PC-3 (cell line): ENCODE measurements around the gene ZNF680. TPM values are rescaled to one million over a fixed set of nuclear protein-coding genes. Genes with fewer than 3 reads are reported as not detected.
A peak's percentile ranks its signal among the peaks of the same experiment; 100 is the strongest.

ENCODE experiments used
- ATAC-seq: fragments of 200-7000 bp; cut with Tn5 transposase; 2 replicates; pipeline ENCODE4 v1.9.1; 2020; ENCODE audit warnings: mild to moderate bottlenecking, moderate library complexity
- Bru-seq: library from RNA; stranded (reverse); fragments of 400-500 nt; gene quantifications from one replicate; lab custom pipeline; 2021; lab: Mats Ljungman, UMichigan
- BruChase-seq, 2 experiments: library from RNA; stranded (reverse); fragments of 400-500 nt; gene quantifications; one replicate each; lab custom pipeline; 2021; lab: Mats Ljungman, UMichigan
- BruUV-seq: library from RNA; stranded (reverse); fragments of 400-500 nt; replicated peaks from 2 replicates; lab custom pipeline; 2021; lab: Mats Ljungman, UMichigan
- CTCF ChIA-PET: fragments of 300-600 bp; sonication (Branson Sonifier 250); formaldehyde crosslinking; loops from one replicate; lab custom pipeline; 2022; ENCODE audit warnings: antibody characterized with exemption; lab: Charles Lee
- POLR2A ChIA-PET: fragments of 300-600 bp; sonication (Branson Sonifier 250); formaldehyde crosslinking; loops from one replicate; lab custom pipeline; 2022; ENCODE audit warnings: antibody characterized with exemption; ENCODE audit not compliant: unreplicated experiment; lab: Charles Lee
- DNase-seq: peaks from one replicate; pipeline ENCODE4 v3.0.0-alpha.2; 2015
- H2AFZ ChIP-seq: fragments of 300-600 bp; sonication (generic); 2 replicates; pipeline ENCODE4 v1.6.0; 2016; ENCODE audit warnings: antibody characterized with exemption, low read length
- H3F3A ChIP-seq: fragments of 300-600 bp; sonication (generic); one replicate; pipeline ENCODE4 v1.6.0; 2017; ENCODE audit warnings: antibody characterized with exemption, low read length, control low read depth, mild to moderate bottlenecking; ENCODE audit not compliant: unreplicated experiment
- H3K27ac ChIP-seq: fragments of 300-600 bp; sonication (generic); 2 replicates; pipeline ENCODE4 v1.5.1; 2016; ENCODE audit warnings: mild to moderate bottlenecking, low read length
- H3K27me3 ChIP-seq: fragments of 300-600 bp; sonication (generic); 2 replicates; pipeline ENCODE4 v1.6.1; 2016; ENCODE audit warnings: low read length, mixed read lengths
- H3K36me3 ChIP-seq: fragments of 300-600 bp; sonication (generic); 2 replicates; pipeline ENCODE4 v1.6.1; 2016; ENCODE audit warnings: low read depth, mixed run types, low read length, mixed read lengths
- H3K4me1 ChIP-seq: fragments of 300-600 bp; sonication (generic); 2 replicates; pipeline ENCODE4 v1.5.1; 2016; ENCODE audit warnings: low read length; ENCODE audit not compliant: insufficient read depth
- H3K4me2 ChIP-seq: fragments of 300-600 bp; sonication (generic); 2 replicates; pipeline ENCODE4 v1.6.0; 2016; ENCODE audit warnings: low read length
- H3K4me3 ChIP-seq: fragments of 300-600 bp; sonication (generic); 2 replicates; pipeline ENCODE4 v1.5.1; 2016; ENCODE audit warnings: mild to moderate bottlenecking, low read length, mixed read lengths
- H3K79me2 ChIP-seq: fragments of 300-600 bp; sonication (generic); 2 replicates; pipeline ENCODE4 v1.6.1; 2017; ENCODE audit warnings: low read length, mixed read lengths
- H3K9ac ChIP-seq: fragments of 300-600 bp; sonication (generic); 2 replicates; pipeline ENCODE4 v1.6.0; 2016; ENCODE audit warnings: mild to moderate bottlenecking, low read length
- H3K9me2 ChIP-seq: fragments of 300-600 bp; sonication (generic); replicated peaks from 2 replicates; pipeline ENCODE4 v1.6.1; 2016; ENCODE audit warnings: mixed run types, low read length, mixed read lengths
- H3K9me3 ChIP-seq: fragments of 300-600 bp; sonication (generic); 2 replicates; pipeline ENCODE4 v1.6.1; 2016; ENCODE audit warnings: low read length, mixed read lengths
- H4K20me1 ChIP-seq: fragments of 300-600 bp; sonication (generic); 2 replicates; pipeline ENCODE4 v1.6.1; 2016; ENCODE audit warnings: low read length, mixed read lengths
- CTCF ChIP-seq: fragments of 300-600 bp; sonication (generic); conservative IDR thresholded peaks from 2 replicates; pipeline ENCODE4 v1.5.1; 2017; ENCODE audit warnings: antibody characterized with exemption, low read depth, mild to moderate bottlenecking, low read length
- EZH2 ChIP-seq: fragments of 300-600 bp; sonication (generic); IDR thresholded peaks from one replicate; pipeline ENCODE4 v1.6.1; 2017; ENCODE audit warnings: antibody characterized with exemption, mild to moderate bottlenecking, low read length; ENCODE audit not compliant: unreplicated experiment
- EZH2phosphoT487 ChIP-seq: fragments of 300-600 bp; sonication (generic); IDR thresholded peaks from 2 replicates; pipeline ENCODE4 v1.6.1; 2018; ENCODE audit warnings: mild to moderate bottlenecking, antibody characterized with exemption, low read length, borderline replicate concordance
- intact Hi-C: fragments of 100-400 bp; cut with micrococcal nuclease; formaldehyde crosslinking; loops from 2 replicates; pipeline ENCODE4 v1.9.0; 2023
- long read RNA-seq: library from polyadenylated mRNA; unstranded; transcript quantifications from one replicate; pipeline ENCODE4 v2.0.0, GENCODE V29; 2021; ENCODE audit not compliant: unreplicated experiment
- total RNA-seq: library from RNA; depleted of rRNA; stranded (reverse); fragments of >200 nt; gene quantifications from 2 replicates; pipeline ENCODE4 v1.2.3, GENCODE V29; 2014; rRNA removed

ZNF680 gene
- total RNA-seq (4.3 and 8.8 TPM in 2 replicates), Bru-seq, nascent RNA (percentile 86 among the genes with signal in this experiment), BruChase-seq, experiment 1, labeled RNA remaining after a 6-hour chase (percentile 78 among the genes with signal in this experiment), BruChase-seq, experiment 2, labeled RNA remaining after a 2-hour chase (percentile 81 among the genes with signal in this experiment)
- long read RNA-seq, transcript ZNF680-201 (4 exons, 3,022 nt) = major isoform, 7 of 24 reads
- long read RNA-seq, partial matches to known transcripts = 1 of 24 reads
- long read RNA-seq, other reads (novel, unspliced or antisense) = 12 of 24 reads

- H3K9ac ChIP-seq = peak within 1 kb of the TSS; percentile 79
- DNase-seq (peak; percentile 93), ATAC-seq (peak; percentile 96)
- peaks cover 27% of the 10 kb centered on the region for H3K36me3 ChIP-seq
- H3K27me3 ChIP-seq = no peaks in the 10 kb centered on the region
- H3K27ac ChIP-seq = peak within 1 kb of the TSS; percentile 67
- peaks cover 8% of the 10 kb centered on the region for H3K9me3 ChIP-seq
- H3K9me2 ChIP-seq = no peaks in the 10 kb centered on the region
- ChIA-PET POLR2A (no interaction called here), CTCF (interaction anchor here (0.6 kb wide), 1 partner anchor 659 kb away, joined by 9 read pairs; no protein-coding TSS in a partner anchor)
- intact Hi-C loops = loop anchor here (1.0 to 10.0 kb wide), 3 partner anchors 102 to 250 kb away; partner anchors contain the start of genes ZNF107, ZNF138 and ZNF736
- H3K79me2 ChIP-seq = peaks cover 42% of the 10 kb centered on the region
- peak within 1 kb of the TSS; percentile 89 for H3K4me2 ChIP-seq
- peak within 1 kb of the TSS; percentile 80 for H2AFZ ChIP-seq
- H3K4me1 ChIP-seq = no peaks in the 10 kb centered on the region
- TF ChIP-seq EZH2phosphoT487 (no peak), CTCF (no peak), EZH2 (no peak)
- BruUV-seq = TSS peak; percentile 80
- H4K20me1 ChIP-seq = no peaks in the 10 kb centered on the region
- peak within 1 kb of the TSS; percentile 98 for H3K4me3 ChIP-seq
- no peaks in the 10 kb centered on the region for H3F3A ChIP-seq
These were observed at the start of gene ZNF680 for GRCh38 chr7:64562626-64563278. Gene ZNF680 (minus strand): TSS chr7:64563071. CDS start chr7:64562954, 117 bp downstream.

GRCh38 chr7:64612452-64612851 is 49.6 kb upstream of the ZNF680 start:
- DNase-seq (no peak), ATAC-seq (no peak)
- no peak overlapping the region for H3K4me2 ChIP-seq
- H3K9ac ChIP-seq = no peak overlapping the region
- BruUV-seq = no TSS peak
- no peaks in the 10 kb centered on the region for H3K36me3 ChIP-seq
- intact Hi-C loops = no loop called here
- H3K9me2 ChIP-seq = no peaks in the 10 kb centered on the region
- no peak overlapping the region for H3K4me3 ChIP-seq
- no peaks in the 10 kb centered on the region for H4K20me1 ChIP-seq
- H3K27ac ChIP-seq = no peak overlapping the region
- 0 out of 2 replicates have a peak, but pooled peaks cover 4% of the 10 kb centered on the region for H3K9me3 ChIP-seq
- POLR2A ChIA-PET = no interaction called here
- no peak for TF ChIP-seq CTCF
- no peak for TF ChIP-seq EZH2
- no peak for TF ChIP-seq EZH2phosphoT487
- H2AFZ ChIP-seq = no peak overlapping the region
- no peaks in the 10 kb centered on the region for H3K27me3 ChIP-seq
- no peaks in the 10 kb centered on the region for H3K4me1 ChIP-seq
- H3K79me2 ChIP-seq = no peaks in the 10 kb centered on the region
- no peaks in the 10 kb centered on the region for H3F3A ChIP-seq
- CTCF ChIA-PET = no interaction called here
